Measurements from ENCODE around the gene LRP1B.

DNA sequence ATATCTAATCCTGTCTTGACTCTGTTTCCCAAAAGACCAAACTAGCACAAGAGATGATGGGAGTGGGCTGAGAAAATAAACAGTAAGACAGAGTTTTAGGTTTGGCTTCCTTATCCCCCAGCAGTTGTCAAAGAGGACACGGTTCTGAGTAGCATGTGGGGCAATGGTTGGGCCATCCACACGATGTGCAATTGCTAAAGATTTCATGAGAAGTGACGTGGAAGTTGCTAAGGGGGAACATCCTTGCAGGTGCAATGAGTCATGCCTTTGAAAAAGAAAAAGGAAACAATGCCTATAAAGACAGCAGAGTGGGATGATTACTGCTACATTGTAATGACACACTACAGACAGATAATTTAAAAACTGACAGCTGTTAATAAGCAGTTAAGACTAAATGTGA lies 1395.8 kb downstream of the LRP1B start:
- no peak for TF ChIP-seq GATA2 (IDR thresholded peaks at IDR 0.05; ENCODE audit: low read depth, low read length)
- no peak for TF ChIP-seq GATA3 (IDR thresholded peaks at IDR 0.05; ENCODE audit: low read depth, low read length)
